ENCODE data around the gene PRRC2A.
A peak's percentile ranks its signal among the peaks of the same experiment; 100 is the strongest.

PRRC2A gene

DNA sequence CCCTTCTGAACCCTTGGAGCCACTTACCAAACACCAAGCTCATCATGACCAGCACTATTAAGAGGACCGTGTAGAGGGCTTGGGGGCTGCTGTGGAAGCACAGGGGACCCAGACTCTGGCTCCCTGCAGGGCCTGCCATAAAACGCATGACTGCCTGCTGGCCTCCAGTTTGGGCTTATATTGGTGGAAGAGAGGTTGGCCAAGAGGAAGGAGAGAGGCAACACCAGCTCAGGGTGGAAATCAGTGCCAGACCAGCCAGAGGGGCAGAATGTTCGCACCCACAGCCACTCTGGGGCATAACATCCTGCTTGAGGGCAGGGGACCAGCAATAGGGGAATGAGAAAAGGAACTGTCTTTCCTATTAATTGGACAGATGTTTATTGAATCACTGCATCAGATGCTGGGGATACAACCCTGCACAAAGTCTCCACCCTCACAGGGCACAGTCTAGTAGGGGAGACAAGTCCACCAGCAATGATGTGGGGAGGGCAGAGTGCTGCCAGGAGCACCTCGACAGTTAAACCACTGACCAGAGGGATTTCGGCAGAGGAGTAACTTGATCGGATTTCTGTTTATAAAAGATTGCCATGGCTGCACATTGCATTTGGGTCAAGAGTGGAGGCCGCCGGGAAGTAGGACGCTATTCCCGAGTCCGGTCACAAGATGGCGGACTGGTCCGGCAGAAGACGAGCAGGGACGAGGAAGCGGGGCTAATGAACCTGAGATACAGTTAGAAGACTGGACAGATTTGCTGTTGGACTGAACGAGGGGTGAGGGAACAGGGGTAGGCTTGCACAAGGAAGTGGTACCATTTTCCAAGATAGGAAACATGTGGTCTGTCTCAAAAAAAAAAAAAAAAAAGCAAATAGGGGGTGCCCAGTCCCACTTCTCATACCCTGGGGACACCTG lies 60.0 kb downstream of the PRRC2A start, which contains the start of gene LY6G5C:
Gene LY6G5C (minus strand): TSS at position 842 of the 909 bp plus-strand sequence. CDS start 694 bp downstream, at position 148.
- 0 out of 2 replicates have a peak within 1 kb of the TSS, but pooled peaks have one; percentile 28 for H3K27ac ChIP-seq (ENCODE audit: low read depth, low read length)

DNA sequence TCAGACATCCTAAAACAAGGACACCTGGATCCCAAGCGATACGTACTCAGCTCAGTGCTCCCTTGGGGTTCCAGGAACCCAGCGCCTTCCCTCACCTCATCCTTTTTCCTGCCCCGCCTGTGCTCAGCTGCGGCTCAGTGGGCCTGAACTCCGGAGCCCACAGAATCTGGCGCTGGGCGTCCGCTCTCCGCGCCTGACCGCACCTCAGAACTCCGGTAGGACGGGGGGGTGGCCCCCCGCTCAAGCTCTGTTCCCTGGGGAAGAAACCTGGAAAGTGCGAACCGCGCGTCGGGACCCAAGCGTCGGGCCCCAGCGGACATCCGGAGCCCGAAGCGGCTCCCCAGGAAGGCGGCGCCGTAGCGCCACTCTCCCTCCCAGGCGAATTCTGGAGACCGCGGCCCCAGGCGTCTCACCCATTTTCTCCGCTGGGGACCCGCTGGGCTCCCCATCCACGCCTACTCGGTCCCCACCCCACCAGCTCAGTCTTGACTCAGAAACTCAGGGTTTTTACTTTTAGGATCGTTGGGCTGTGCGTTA lies 60.7 kb downstream of the PRRC2A start:
- Histone ChIP-seq H3K27ac (ENCODE audit: low read depth, low read length) (0 out of 2 replicates have a peak overlapping the region, but pooled peaks have one; percentile 28), H3K79me2 (ENCODE audit: control insufficient read depth, insufficient read depth, low read length, unreplicated experiment) (no peaks in the 10 kb centered on the region), H3K27me3 (ENCODE audit: insufficient read depth, low read length) (no peaks in the 10 kb centered on the region), H2AFZ (ENCODE audit: low read length, unreplicated experiment) (peak overlapping the region; percentile 81), H3K36me3 (ENCODE audit: insufficient read depth, low read length) (no peaks in the 10 kb centered on the region), H3K4me3 (ENCODE audit: low read depth, low read length) (peak overlapping the region; percentile 81), H3K4me1 (ENCODE audit: control insufficient read depth, insufficient read depth, low read length, unreplicated experiment) (peaks cover 8% of the 10 kb centered on the region)

More for the DNA sequence above, 60.0 kb downstream of the PRRC2A start, which contains the start of gene LY6G5C:
- H3K79me2 ChIP-seq (ENCODE audit: control insufficient read depth, insufficient read depth, low read length, unreplicated experiment): no peaks in the 10 kb centered on the region
- no peaks in the 10 kb centered on the region for H3K36me3 ChIP-seq (ENCODE audit: insufficient read depth, low read length)
- peaks cover 8% of the 10 kb centered on the region for H3K4me1 ChIP-seq (ENCODE audit: control insufficient read depth, insufficient read depth, low read length, unreplicated experiment)
- H3K27me3 ChIP-seq (ENCODE audit: insufficient read depth, low read length): no peaks in the 10 kb centered on the region
- H2AFZ ChIP-seq (ENCODE audit: low read length, unreplicated experiment): peak within 1 kb of the TSS; percentile 81
- peak within 1 kb of the TSS; percentile 81 for H3K4me3 ChIP-seq (ENCODE audit: low read depth, low read length)

DNA sequence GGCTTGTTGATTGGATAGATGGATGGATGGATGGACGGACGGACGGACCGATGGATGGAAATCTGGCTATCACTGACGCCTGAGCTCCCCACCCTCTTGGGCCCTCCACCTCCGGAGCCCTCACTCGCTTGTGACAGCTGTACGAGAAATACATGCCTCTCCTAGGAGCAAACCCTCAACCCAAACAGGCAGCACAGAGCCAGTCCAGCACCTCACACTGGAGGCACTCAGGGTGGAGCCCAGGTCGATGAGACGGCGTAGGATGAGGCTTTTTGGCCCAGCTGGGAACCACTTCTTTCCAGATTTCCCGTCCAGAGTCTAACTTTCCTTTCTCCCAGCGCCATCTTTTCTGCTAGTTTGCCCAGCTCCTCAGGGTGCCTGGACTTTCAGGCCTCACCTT lies 63.1 kb downstream of the PRRC2A start:
- Histone ChIP-seq H3K36me3 (ENCODE audit: insufficient read depth, low read length) (no peaks in the 10 kb centered on the region; the same call in 1 of the 2 replicates), H3K27ac (ENCODE audit: low read depth, low read length) (no peak overlapping the region), H3K4me1 (ENCODE audit: control insufficient read depth, insufficient read depth, low read length, unreplicated experiment) (peaks cover 8% of the 10 kb centered on the region), H3K79me2 (ENCODE audit: control insufficient read depth, insufficient read depth, low read length, unreplicated experiment) (no peaks in the 10 kb centered on the region), H3K4me3 (ENCODE audit: low read depth, low read length) (no peak overlapping the region), H3K27me3 (ENCODE audit: insufficient read depth, low read length) (no peaks in the 10 kb centered on the region), H2AFZ (ENCODE audit: low read length, unreplicated experiment) (no peak overlapping the region)

DNA sequence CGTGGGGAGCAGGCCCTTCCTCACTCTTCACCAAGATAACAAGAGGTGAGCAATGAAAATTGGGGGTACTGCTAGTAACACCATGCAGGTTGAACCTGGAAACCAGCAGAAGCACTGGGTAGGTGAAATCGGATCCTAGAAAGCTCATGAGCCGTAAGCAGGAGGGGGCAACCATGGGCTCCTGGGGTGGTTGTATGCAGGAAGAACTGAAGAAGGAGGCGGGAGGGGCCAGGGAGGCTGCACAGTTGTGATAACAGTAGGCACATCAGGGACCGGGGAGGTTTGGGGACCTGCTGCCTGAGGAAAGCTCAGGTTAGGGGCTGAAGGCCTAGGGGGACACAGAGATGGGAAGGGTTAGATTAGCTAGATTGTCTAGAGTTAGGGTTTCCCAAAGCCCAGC lies 66.0 kb downstream of the PRRC2A start:
- H3K79me2 ChIP-seq (ENCODE audit: control insufficient read depth, insufficient read depth, low read length, unreplicated experiment): no peaks in the 10 kb centered on the region
- peaks cover 1% of the 10 kb centered on the region for H3K4me1 ChIP-seq (ENCODE audit: control insufficient read depth, insufficient read depth, low read length, unreplicated experiment)
- H3K36me3 ChIP-seq (ENCODE audit: insufficient read depth, low read length): no peaks in the 10 kb centered on the region; the same call in 1 of the 2 replicates
- no peaks in the 10 kb centered on the region for H3K27me3 ChIP-seq (ENCODE audit: insufficient read depth, low read length)
- H3K4me3 ChIP-seq (ENCODE audit: low read depth, low read length): no peak overlapping the region
- H2AFZ ChIP-seq (ENCODE audit: low read length, unreplicated experiment): no peak overlapping the region
- no peak overlapping the region for H3K27ac ChIP-seq (ENCODE audit: low read depth, low read length)

DNA sequence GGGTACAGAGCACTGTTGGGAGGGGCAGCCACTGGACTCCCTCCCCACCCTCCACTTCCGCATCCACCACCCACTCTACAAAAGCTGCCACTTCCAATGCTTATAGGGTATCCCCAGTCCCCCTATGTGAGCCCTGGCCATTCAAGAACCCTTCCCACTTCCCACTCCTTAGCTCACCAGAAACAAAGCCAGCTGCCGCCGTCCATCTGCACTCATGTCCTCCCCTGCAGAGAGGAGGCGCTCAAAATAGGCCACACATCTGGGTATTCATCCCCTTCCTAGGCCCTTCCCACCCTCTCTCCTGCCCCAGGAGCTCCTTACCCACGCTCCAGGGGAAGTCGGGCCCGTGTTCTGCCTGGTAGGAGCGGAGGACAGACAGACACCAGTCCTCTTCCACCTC lies 66.8 kb downstream of the PRRC2A start:
- H3K27me3 ChIP-seq (ENCODE audit: insufficient read depth, low read length): no peaks in the 10 kb centered on the region
- H3K27ac ChIP-seq (ENCODE audit: low read depth, low read length): no peak overlapping the region
- H3K36me3 ChIP-seq (ENCODE audit: insufficient read depth, low read length): no peaks in the 10 kb centered on the region; the same call in 1 of the 2 replicates

More for the DNA sequence above, 66.8 kb downstream of the PRRC2A start:
- Histone ChIP-seq H3K79me2 (ENCODE audit: control insufficient read depth, insufficient read depth, low read length, unreplicated experiment) (no peaks in the 10 kb centered on the region), H3K4me1 (ENCODE audit: control insufficient read depth, insufficient read depth, low read length, unreplicated experiment) (no peaks in the 10 kb centered on the region), H3K4me3 (ENCODE audit: low read depth, low read length) (no peak overlapping the region), H2AFZ (ENCODE audit: low read length, unreplicated experiment) (no peak overlapping the region)
